SH-SY5Y (cell line): ENCODE data around the gene TNFRSF6B.

Experiments
- GATA2 ChIP-seq: IDR thresholded peaks from 2 replicates; pipeline ENCODE4 v1.6.1; 2011; ENCODE audit warnings: mild to moderate bottlenecking, low read depth, low read length
- GATA3 ChIP-seq: IDR thresholded peaks from 2 replicates; pipeline ENCODE4 v1.6.1; 2011; ENCODE audit warnings: low read depth, mild to moderate bottlenecking, low read length, moderate library complexity

DNA sequence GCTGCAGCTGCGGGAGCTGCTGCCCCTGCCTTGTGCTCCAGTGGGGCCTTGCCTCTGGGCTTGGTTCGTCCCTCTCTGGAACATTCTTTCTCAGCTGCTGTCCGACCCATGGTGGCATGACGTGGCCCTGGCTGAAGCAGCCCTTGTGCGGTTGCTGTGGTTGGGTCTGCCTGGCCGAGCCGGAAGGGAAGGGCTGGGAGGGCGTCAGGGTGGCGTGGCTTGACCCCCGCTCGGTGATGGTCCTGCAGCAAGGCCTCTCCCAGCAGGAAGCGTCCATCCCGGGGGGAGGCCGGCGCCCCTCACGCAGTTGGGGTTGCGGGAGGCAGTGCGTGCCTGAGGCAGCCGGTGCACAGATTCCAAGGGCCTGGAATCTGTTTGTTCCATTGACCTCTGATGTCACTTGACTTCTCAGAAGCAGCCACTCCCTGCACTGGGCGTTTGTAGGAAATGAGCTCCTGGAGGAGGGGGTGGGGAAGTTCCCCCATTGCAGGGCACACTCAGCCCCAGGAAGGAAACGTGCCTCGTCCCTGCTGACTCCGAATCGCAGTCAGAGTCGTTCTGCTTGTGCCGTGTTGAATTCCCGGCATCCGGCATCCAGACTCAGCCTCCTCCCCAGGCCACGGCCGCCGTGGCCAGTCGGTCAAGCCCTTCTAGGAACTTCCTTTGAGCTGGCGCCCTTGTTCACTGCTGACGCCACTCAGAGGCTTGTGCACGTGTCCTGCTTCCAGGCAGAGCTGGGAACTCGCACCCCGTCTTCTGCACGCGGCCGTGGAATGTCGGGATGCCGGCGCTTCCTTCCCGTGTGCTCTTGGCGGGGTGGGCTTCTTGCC, 9.7 kb upstream of the TNFRSF6B start:
- TF ChIP-seq GATA2 (no peak), GATA3 (no peak)
